T-helper 2 cell treated with Interferon-gamma antibody and Interleukin-4, amounts not matched to agents 5 μg/mL and 100 μg/mL, for 36 hours (primary cell): Measurements from ENCODE around the gene ADIPOR1.
"Not testable (repeated sequence)": the region's sequence is repeated elsewhere in the genome, so short reads cannot be mapped to it uniquely, and the experiment has no call there.

ENCODE experiments used
- DNase-seq: peaks from one replicate; pipeline ENCODE4 v3.0.0; 2021; ENCODE audit warnings: low spot score
- H3K27ac Mint-ChIP-seq: one replicate; pipeline ENCODE4 v1.8.0; 2021; ENCODE audit warnings: mild to moderate bottlenecking, mixed read lengths
- H3K27me3 Mint-ChIP-seq: one replicate; pipeline ENCODE4 v1.8.0; 2021; ENCODE audit warnings: low read depth, mixed read lengths
- H3K36me3 Mint-ChIP-seq: one replicate; pipeline ENCODE4 v1.8.0; 2021; ENCODE audit warnings: low read depth, mixed read lengths
- H3K4me1 Mint-ChIP-seq: one replicate; pipeline ENCODE4 v1.8.0; 2021; ENCODE audit warnings: low read depth, mixed read lengths
- H3K4me3 Mint-ChIP-seq: one replicate; pipeline ENCODE4 v1.8.0; 2022; ENCODE audit warnings: mild to moderate bottlenecking, moderate library complexity, mixed read lengths
- H3K9me3 Mint-ChIP-seq: one replicate; pipeline ENCODE4 v1.8.0; 2021; ENCODE audit warnings: mixed read lengths

ADIPOR1 gene

GRCh38 chr1:202938287-202938925, 19.7 kb downstream of the ADIPOR1 start:
- Mint-ChIP-seq H3K27me3 (peaks cover 14% of the 10 kb centered on the region), H3K4me1 (no peaks in the 10 kb centered on the region), H3K4me3 (no peak overlapping the region), H3K36me3 (peaks cover 23% of the 10 kb centered on the region), H3K27ac (no peak overlapping the region), H3K9me3 (no peaks in the 10 kb centered on the region)
- DNase-seq = no peak

GRCh38 chr1:202936409-202936808, 21.7 kb downstream of the ADIPOR1 start:
- H3K27me3 Mint-ChIP-seq = peaks cover 22% of the 10 kb centered on the region
- not testable (repeated sequence) for H3K4me3 Mint-ChIP-seq, H3K36me3 Mint-ChIP-seq, H3K9me3 Mint-ChIP-seq, DNase-seq, H3K4me1 Mint-ChIP-seq, H3K27ac Mint-ChIP-seq

- Mint-ChIP-seq H3K27me3 (peaks cover 22% of the 10 kb centered on the region), H3K4me3 (no peak overlapping the region), H3K27ac (no peak overlapping the region), H3K9me3 (peaks cover 4% of the 10 kb centered on the region), H3K36me3 (peaks cover 4% of the 10 kb centered on the region), H3K4me1 (no peaks in the 10 kb centered on the region)
- DNase-seq = no peak
Measured at GRCh38 chr1:202935844-202936243, 22.3 kb downstream of the ADIPOR1 start.

GRCh38 chr1:202934755-202935154, 23.4 kb downstream of the ADIPOR1 start:
- no peaks in the 10 kb centered on the region for H3K4me1 Mint-ChIP-seq
- no peak for DNase-seq
- no peak overlapping the region for H3K27ac Mint-ChIP-seq
- no peaks in the 10 kb centered on the region for H3K36me3 Mint-ChIP-seq
- H3K4me3 Mint-ChIP-seq = no peak overlapping the region
- peaks cover 24% of the 10 kb centered on the region for H3K27me3 Mint-ChIP-seq
- H3K9me3 Mint-ChIP-seq = peaks cover 4% of the 10 kb centered on the region

GRCh38 chr1:202932476-202932875, 25.6 kb downstream of the ADIPOR1 start:
- H3K27ac Mint-ChIP-seq = no peak overlapping the region
- H3K4me3 Mint-ChIP-seq = no peak overlapping the region
- H3K27me3 Mint-ChIP-seq = peaks cover 24% of the 10 kb centered on the region
- DNase-seq = no peak
- H3K36me3 Mint-ChIP-seq = no peaks in the 10 kb centered on the region
- H3K4me1 Mint-ChIP-seq = no peaks in the 10 kb centered on the region
- peaks cover 4% of the 10 kb centered on the region for H3K9me3 Mint-ChIP-seq

GRCh38 chr1:202926581-202927491, 31.3 kb downstream of the ADIPOR1 start, which contains the start of gene KLHL12:
KLHL12 (minus strand) TSS chr1:202927234; CDS start chr1:202925162, 2,072 bp downstream.
- Mint-ChIP-seq H3K36me3 (peaks cover 11% of the 10 kb centered on the region), H3K9me3 (no peaks in the 10 kb centered on the region), H3K27me3 (peaks cover 2% of the 10 kb centered on the region), H3K27ac (peak within 1 kb of the TSS; percentile 96), H3K4me1 (peaks cover 27% of the 10 kb centered on the region), H3K4me3 (peak within 1 kb of the TSS; percentile 92)
- peak; percentile 95 for DNase-seq

GRCh38 chr1:202923533-202923932, 34.6 kb downstream of the ADIPOR1 start:
- Mint-ChIP-seq H3K36me3 (peaks cover 16% of the 10 kb centered on the region), H3K27me3 (no peaks in the 10 kb centered on the region), H3K4me3 (no peak overlapping the region), H3K27ac (no peak overlapping the region), H3K9me3 (no peaks in the 10 kb centered on the region), H3K4me1 (peaks cover 27% of the 10 kb centered on the region)
- DNase-seq = no peak

GRCh38 chr1:202919615-202920014, 38.5 kb downstream of the ADIPOR1 start:
- no peak overlapping the region for H3K4me3 Mint-ChIP-seq
- H3K36me3 Mint-ChIP-seq = peaks cover 32% of the 10 kb centered on the region
- no peak overlapping the region for H3K27ac Mint-ChIP-seq
- no peaks in the 10 kb centered on the region for H3K9me3 Mint-ChIP-seq
- peaks cover 17% of the 10 kb centered on the region for H3K4me1 Mint-ChIP-seq
- H3K27me3 Mint-ChIP-seq = no peaks in the 10 kb centered on the region
- DNase-seq = no peak

- Mint-ChIP-seq H3K36me3 (peaks cover 54% of the 10 kb centered on the region), H3K27me3 (no peaks in the 10 kb centered on the region), H3K27ac (no peak overlapping the region), H3K4me1 (peaks cover 7% of the 10 kb centered on the region), H3K9me3 (no peaks in the 10 kb centered on the region), H3K4me3 (no peak overlapping the region)
- no peak for DNase-seq
Measured at GRCh38 chr1:202915146-202915545, 43.0 kb downstream of the ADIPOR1 start.

- H3K9me3 Mint-ChIP-seq, H3K4me1 Mint-ChIP-seq, DNase-seq, H3K27me3 Mint-ChIP-seq, H3K4me3 Mint-ChIP-seq, H3K27ac Mint-ChIP-seq: not testable (repeated sequence)
- H3K36me3 Mint-ChIP-seq = peaks cover 46% of the 10 kb centered on the region
Measured at GRCh38 chr1:202912476-202912875, 45.6 kb downstream of the ADIPOR1 start.

- no peak overlapping the region for H3K27ac Mint-ChIP-seq
- DNase-seq = no peak
Measured at GRCh38 chr1:202909494-202909893, 48.6 kb downstream of the ADIPOR1 start.

GRCh38 chr1:202908998-202909397, 49.1 kb downstream of the ADIPOR1 start:
- Mint-ChIP-seq H3K4me3 (no peak overlapping the region), H3K9me3 (no peaks in the 10 kb centered on the region), H3K27me3 (no peaks in the 10 kb centered on the region), H3K36me3 (peaks cover 37% of the 10 kb centered on the region), H3K27ac (no peak overlapping the region), H3K4me1 (peaks cover 11% of the 10 kb centered on the region)
- DNase-seq = no peak

More at GRCh38 chr1:202909494-202909893, 48.6 kb downstream of the ADIPOR1 start:
- Mint-ChIP-seq H3K9me3 (no peaks in the 10 kb centered on the region), H3K27me3 (no peaks in the 10 kb centered on the region), H3K36me3 (peaks cover 36% of the 10 kb centered on the region), H3K4me3 (no peak overlapping the region), H3K4me1 (peaks cover 9% of the 10 kb centered on the region)

- DNase-seq = no peak
- H3K4me3 Mint-ChIP-seq = no peak overlapping the region
- no peaks in the 10 kb centered on the region for H3K27me3 Mint-ChIP-seq
- H3K9me3 Mint-ChIP-seq = no peaks in the 10 kb centered on the region
- peaks cover 23% of the 10 kb centered on the region for H3K36me3 Mint-ChIP-seq
- no peak overlapping the region for H3K27ac Mint-ChIP-seq
- peaks cover 4% of the 10 kb centered on the region for H3K4me1 Mint-ChIP-seq
Measured at GRCh38 chr1:202905331-202905730, 52.8 kb downstream of the ADIPOR1 start.

GRCh38 chr1:202903808-202904207, 54.3 kb downstream of the ADIPOR1 start:
- peaks cover 23% of the 10 kb centered on the region for H3K36me3 Mint-ChIP-seq
- not testable (repeated sequence) for H3K4me1 Mint-ChIP-seq, H3K9me3 Mint-ChIP-seq, H3K4me3 Mint-ChIP-seq, H3K27ac Mint-ChIP-seq, H3K27me3 Mint-ChIP-seq, DNase-seq
